Measurements from ENCODE around the gene TKT. TPM values are rescaled to one million over a fixed set of nuclear protein-coding genes. Genes with fewer than 3 reads are reported as not detected.

TKT gene
- total and polyA plus RNA-seq, 2 donors from 2014 or later, result 182 to 224 TPM

- intact Hi-C loops (cut with DNase I), result no loop called here
- Histone ChIP-seq H3K9ac (ENCODE audit: low read length in 3 of 3) (no peak overlapping the region), H3K36me3 (ENCODE audit: control insufficient read depth in 2 of 3, insufficient read depth in 3 of 3, low read length in 3 of 3) (peaks cover 0 to 20% (median 7%) of the 10 kb centered on the region in 3 donors), H3K9me3 (ENCODE audit: control insufficient read depth in 2 of 3, insufficient read depth in 1 of 3, low read length in 3 of 3) (no peaks in the 10 kb centered on the region), H3K4me3 (ENCODE audit: low read length in 3 of 3) (no peak overlapping the region), H3K27me3 (ENCODE audit: control insufficient read depth, insufficient read depth, low read length) (no peaks in the 10 kb centered on the region), H3K4me1 (ENCODE audit: control insufficient read depth in 2 of 3, insufficient read depth in 2 of 3, low read depth in 1 of 3, low read length in 3 of 3) (peaks cover 2 to 42% (median 32%) of the 10 kb centered on the region in 3 donors), H3K27ac (ENCODE audit: low read depth in 2 of 2, low read length in 2 of 2) (peak overlapping the region; percentile 3 to 32)
- FAIRE-seq (no peak), DNase-seq (no peak)
- TF ChIP-seq CTCF (IDR thresholded peaks at IDR 0.05; ENCODE audit: borderline replicate concordance, extremely low read depth, insufficient read depth), result no peak
Measured at GRCh38 chr3:53239800-53240199, 16.0 kb downstream of the TKT start.

GRCh38 chr3:53238886-53239285 is 16.9 kb downstream of the TKT start:
- Histone ChIP-seq H3K27ac (ENCODE audit: low read depth in 2 of 2, low read length in 2 of 2) (peak overlapping the region; percentile 79 to 82), H3K4me3 (ENCODE audit: low read length in 3 of 3) (no peak overlapping the region), H3K9me3 (ENCODE audit: control insufficient read depth in 2 of 3, insufficient read depth in 1 of 3, low read length in 3 of 3) (no peaks in the 10 kb centered on the region), H3K36me3 (ENCODE audit: control insufficient read depth in 2 of 3, insufficient read depth in 3 of 3, low read length in 3 of 3) (peaks cover 0 to 30% (median 15%) of the 10 kb centered on the region in 3 donors), H3K27me3 (ENCODE audit: control insufficient read depth, insufficient read depth, low read length) (no peaks in the 10 kb centered on the region), H3K9ac (ENCODE audit: low read length in 3 of 3) (no peak overlapping the region), H3K4me1 (ENCODE audit: control insufficient read depth in 2 of 3, insufficient read depth in 2 of 3, low read depth in 1 of 3, low read length in 3 of 3) (peaks cover 2 to 36% (median 32%) of the 10 kb centered on the region in 3 donors)
- TF ChIP-seq CTCF (IDR thresholded peaks at IDR 0.05; ENCODE audit: borderline replicate concordance, extremely low read depth, insufficient read depth), result no peak
- DNase-seq (no peak), FAIRE-seq (no peak)
- intact Hi-C loops (cut with DNase I), result no loop called here

- DNase-seq, result peak in 4 of 5 donors; percentile 40 to 89 (median 86)
- no peak for TF ChIP-seq CTCF (IDR thresholded peaks at IDR 0.05; ENCODE audit: borderline replicate concordance, extremely low read depth, insufficient read depth)
- H3K27ac ChIP-seq (ENCODE audit: low read depth in 2 of 2, low read length in 2 of 2), result peak overlapping the region; percentile 79 to 82
Measured at GRCh38 chr3:53238051-53238850, 17.6 kb downstream of the TKT start.

More at GRCh38 chr3:53238051-53238850, 17.6 kb downstream of the TKT start:
- H3K27me3 ChIP-seq (ENCODE audit: control insufficient read depth, insufficient read depth, low read length), result no peaks in the 10 kb centered on the region
- no peak overlapping the region for H3K4me3 ChIP-seq (ENCODE audit: low read length in 3 of 3)
- peak; percentile 97 for FAIRE-seq
- H3K4me1 ChIP-seq (ENCODE audit: control insufficient read depth in 2 of 3, insufficient read depth in 2 of 3, low read depth in 1 of 3, low read length in 3 of 3), result peaks cover 2 to 32% (median 31%) of the 10 kb centered on the region in 3 donors
- no peak overlapping the region for H3K9ac ChIP-seq (ENCODE audit: low read length in 3 of 3)
- H3K9me3 ChIP-seq (ENCODE audit: control insufficient read depth in 2 of 3, insufficient read depth in 1 of 3, low read length in 3 of 3), result no peaks in the 10 kb centered on the region
- intact Hi-C loops (cut with DNase I), result no loop called here
- peaks cover 0 to 36% (median 17%) of the 10 kb centered on the region in 3 donors for H3K36me3 ChIP-seq (ENCODE audit: control insufficient read depth in 2 of 3, insufficient read depth in 3 of 3, low read length in 3 of 3)

All from kidney (tissue), 14 donors.